Ishikawa (cell line): ENCODE results near the gene LXN.

Experiments
- CEBPB ChIP-seq: IDR thresholded peaks from 2 replicates; pipeline ENCODE4 v1.6.1; 2012
- CREB1 ChIP-seq: IDR thresholded peaks from 2 replicates; pipeline ENCODE4 v1.6.1; 2012; ENCODE audit warnings: low read depth
- EGR1 ChIP-seq: IDR thresholded peaks from 2 replicates; pipeline ENCODE4 v1.6.1; 2012
- EP300 ChIP-seq: IDR thresholded peaks from 2 replicates; pipeline ENCODE4 v1.6.1; 2012; ENCODE audit warnings: borderline replicate concordance
- MAX ChIP-seq: IDR thresholded peaks from 2 replicates; pipeline ENCODE4 v1.6.1; 2012
- NFIC ChIP-seq: IDR thresholded peaks from 2 replicates; pipeline ENCODE4 v1.6.1; 2012
- RAD21 ChIP-seq: IDR thresholded peaks from 2 replicates; pipeline ENCODE4 v1.6.1; 2012; ENCODE audit warnings: low read depth
- REST ChIP-seq: IDR thresholded peaks from 2 replicates; pipeline ENCODE4 v1.6.1; 2012; ENCODE audit warnings: low read depth, mild to moderate bottlenecking
- TAF1 ChIP-seq: IDR thresholded peaks from 2 replicates; pipeline ENCODE4 v1.6.1; 2012; ENCODE audit warnings: low read depth, mild to moderate bottlenecking
- TCF12 ChIP-seq: IDR thresholded peaks from 2 replicates; pipeline ENCODE4 v1.6.1; 2012; ENCODE audit warnings: low read depth
- TEAD4 ChIP-seq: IDR thresholded peaks from 2 replicates; pipeline ENCODE4 v1.6.1; 2012
- USF1 ChIP-seq: IDR thresholded peaks from 2 replicates; pipeline ENCODE4 v1.6.1; 2012
- YY1 ChIP-seq: IDR thresholded peaks from 2 replicates; pipeline ENCODE4 v1.6.1; 2012; ENCODE audit warnings: low read depth

GRCh38 chr3:158642005-158642404 is 30.4 kb downstream of the LXN start:
- TF ChIP-seq CEBPB (no peak), MAX (no peak), TAF1 (no peak), RAD21 (no peak), REST (no peak), EP300 (no peak), YY1 (no peak), USF1 (no peak), EGR1 (no peak), CREB1 (no peak), TCF12 (no peak), NFIC (no peak), TEAD4 (no peak)
